Right atrium auricular region (tissue), 2 donors: ENCODE data around the gene SLC28A2. TPM values are rescaled to one million over a fixed set of nuclear protein-coding genes. Genes with fewer than 3 reads are reported as not detected.
"Not testable (repeated sequence)": the region's sequence is repeated elsewhere in the genome, so short reads cannot be mapped to it uniquely, and the experiment has no call there.

Source experiments
- DNase-seq: peaks from one replicate; pipeline ENCODE4 v3.0.0-alpha.2; 2019; ENCODE audit warnings: low spot score
- H3K27ac ChIP-seq, 2 donors: fragments of 200-600 bp; sonication (generic); 1 replicate in 1 of 2; 2 replicates in 1 of 2; pipeline ENCODE4 v1.5.1; 2016 to 2019
- H3K27me3 ChIP-seq, 2 donors: fragments of 200-600 bp; sonication (generic); one replicate each; pipeline versions ENCODE4 v1.5.1 to v1.6.0; 2017 to 2019
- H3K36me3 ChIP-seq: fragments of 200-600 bp; sonication (generic); one replicate; pipeline ENCODE4 v1.5.1; 2016
- H3K4me1 ChIP-seq, 2 donors: fragments of 200-600 bp; sonication (generic); one replicate each; pipeline versions ENCODE4 v1.5.1 to v1.6.0; 2017 to 2019
- H3K4me3 ChIP-seq, 2 donors: fragments of 200-600 bp; sonication (generic); 1 replicate in 1 of 2; 2 replicates in 1 of 2; pipeline ENCODE4 v1.5.1; 2017 to 2019; ENCODE audit warnings: mild to moderate bottlenecking in 1 of 2, moderate library complexity in 1 of 2
- H3K9me3 ChIP-seq, 2 donors: fragments of 200-600 bp; sonication (generic); one replicate each; pipeline ENCODE4 v1.5.1; 2019
- CTCF ChIP-seq, 2 donors: fragments of 200-600 bp; sonication (generic); IDR thresholded peaks; one replicate each; pipeline ENCODE4 v1.5.1; 2019; ENCODE audit warnings: antibody characterized with exemption in 2 of 2
- total RNA-seq, 2 donors: library from RNA; depleted of rRNA; stranded (reverse); fragments of >200 nt; gene quantifications; one replicate each; pipeline ENCODE4 v1.1.0, GENCODE V29; 2016

The SLC28A2 gene
- total RNA-seq, 2 donors from 2014 or later: not detected

- Histone ChIP-seq H3K4me1 (peaks cover 0 to 7% of the 10 kb centered on the region in 2 donors), H3K27ac (no peak overlapping the region), H3K4me3 (no peak overlapping the region), H3K9me3 (peaks cover 0 to 9% of the 10 kb centered on the region in 2 donors), H3K36me3 (no peaks in the 10 kb centered on the region), H3K27me3 (no peaks in the 10 kb centered on the region)
- no peak for DNase-seq
- TF ChIP-seq CTCF (IDR thresholded peaks at IDR 0.05): no peak
Measured at GRCh38 chr15:45304711-45305110, 52.7 kb downstream of the SLC28A2 start.

GRCh38 chr15:45306105-45306504, 54.1 kb downstream of the SLC28A2 start:
- no peak for TF ChIP-seq CTCF (IDR thresholded peaks at IDR 0.05)
- Histone ChIP-seq H3K27me3 (no peaks in the 10 kb centered on the region), H3K36me3 (no peaks in the 10 kb centered on the region), H3K9me3 (peaks cover 0 to 9% of the 10 kb centered on the region in 2 donors), H3K4me3 (no peak overlapping the region), H3K4me1 (peaks cover 0 to 7% of the 10 kb centered on the region in 2 donors), H3K27ac (no peak overlapping the region)
- DNase-seq: no peak

GRCh38 chr15:45307230-45307924, 55.3 kb downstream of the SLC28A2 start:
- H3K27me3 ChIP-seq: no peaks in the 10 kb centered on the region
- peak overlapping the region in 1 of 2 donors; percentile 11 for H3K27ac ChIP-seq
- DNase-seq: no peak
- H3K4me3 ChIP-seq: peak overlapping the region in 1 of 2 donors; percentile 26
- H3K36me3 ChIP-seq: no peaks in the 10 kb centered on the region
- peaks cover 0 to 9% of the 10 kb centered on the region in 2 donors for H3K9me3 ChIP-seq
- TF ChIP-seq CTCF (IDR thresholded peaks at IDR 0.05): peak; percentile 37 to 75
- peaks cover 0 to 7% of the 10 kb centered on the region in 2 donors for H3K4me1 ChIP-seq

GRCh38 chr15:45314117-45314516, 62.1 kb downstream of the SLC28A2 start:
- H3K9me3 ChIP-seq, DNase-seq, H3K27ac ChIP-seq: not testable (repeated sequence)

GRCh38 chr15:45314960-45315359, 62.9 kb downstream of the SLC28A2 start:
- Histone ChIP-seq H3K27ac (no peak overlapping the region), H3K9me3 (no peaks in the 10 kb centered on the region), H3K4me1 (no peaks in the 10 kb centered on the region), H3K27me3 (no peaks in the 10 kb centered on the region), H3K4me3 (no peak overlapping the region), H3K36me3 (no peaks in the 10 kb centered on the region)
- TF ChIP-seq CTCF (IDR thresholded peaks at IDR 0.05): peak in 1 of 2 donors; percentile 34
- no peak for DNase-seq

More at GRCh38 chr15:45314117-45314516, 62.1 kb downstream of the SLC28A2 start:
- H3K4me3 ChIP-seq, H3K36me3 ChIP-seq, H3K27me3 ChIP-seq, H3K4me1 ChIP-seq: not testable (repeated sequence)

GRCh38 chr15:45319472-45320214, 67.6 kb downstream of the SLC28A2 start:
- no peak overlapping the region for H3K4me3 ChIP-seq
- H3K27ac ChIP-seq: no peak overlapping the region
- no peaks in the 10 kb centered on the region for H3K4me1 ChIP-seq
- TF ChIP-seq CTCF (IDR thresholded peaks at IDR 0.05): no peak
- H3K27me3 ChIP-seq: no peaks in the 10 kb centered on the region
- no peak for DNase-seq
- H3K9me3 ChIP-seq: no peaks in the 10 kb centered on the region
- no peaks in the 10 kb centered on the region for H3K36me3 ChIP-seq
